HEK293 (cell line): Measurements from ENCODE around the gene SLC7A10.
"Not testable (repeated sequence)": the region's sequence is repeated elsewhere in the genome, so short reads cannot be mapped to it uniquely, and the experiment has no call there.

Source experiments
- CTCF ChIA-PET: fragments of 350-600 bp; formaldehyde crosslinking; extraction: SDS; loops from one replicate; lab custom pipeline; 2021; ENCODE audit warnings: antibody characterized with exemption; lab: Yijun Ruan, JAX
- POLR2A ChIA-PET: fragments of 300-600 bp; formaldehyde crosslinking; extraction: SDS; loops from one replicate; lab custom pipeline; 2020; ENCODE audit warnings: antibody characterized with exemption, inconsistent platforms; lab: Yijun Ruan, JAX
- H3K27ac ChIP-seq: fragments of 200-500 bp; sonication (Bioruptor generic); 2 replicates; pipeline ENCODE4 v1.5.1; 2014; ENCODE audit warnings: low read depth, low read length, control low read depth, inconsistent platforms; ENCODE audit errors: extremely low read depth
- H3K36me3 ChIP-seq, 2 experiments: fragments of 200-500 bp in 1 of 2; sonication (Bioruptor generic) in 1 of 2; 1 replicate in 1 of 2; 2 replicates in 1 of 2; pipeline ENCODE4 v1.5.1; 2014 to 2017; ENCODE audit warnings: inconsistent platforms in 2 of 2, low read length in 2 of 2; ENCODE audit not compliant: control insufficient read depth in 2 of 2, insufficient read depth in 1 of 2
- H3K4me1 ChIP-seq: fragments of 200-500 bp; sonication (Bioruptor generic); 2 replicates; pipeline ENCODE4 v1.5.1; 2014; ENCODE audit warnings: mild to moderate bottlenecking, low read length, inconsistent platforms; ENCODE audit not compliant: control insufficient read depth, insufficient read depth
- H3K4me3 ChIP-seq: 2 replicates; pipeline ENCODE4 v1.5.1; 2011; ENCODE audit warnings: low read depth, mild to moderate bottlenecking, control low read depth, low read length, moderate library complexity
- H3K9me3 ChIP-seq: fragments of 200-500 bp; sonication (Bioruptor generic); 2 replicates; pipeline ENCODE4 v1.5.1; 2014; ENCODE audit warnings: low read depth, low read length, inconsistent platforms; ENCODE audit not compliant: control insufficient read depth, insufficient read depth
- KLF7 ChIP-seq: fragments of 450-650 bp; formaldehyde crosslinking; IDR thresholded peaks from 2 replicates; pipeline ENCODE4 v1.5.1; 2016; ENCODE audit warnings: missing biosample characterization, missing genetic modification characterization, borderline replicate concordance
- OSR2 ChIP-seq: fragments of 450-650 bp; formaldehyde crosslinking; IDR thresholded peaks from 2 replicates; pipeline ENCODE4 v1.5.1; 2016; ENCODE audit warnings: missing biosample characterization, missing genetic modification characterization
- PRDM10 ChIP-seq: fragments of 450-650 bp; formaldehyde crosslinking; IDR thresholded peaks from 2 replicates; pipeline ENCODE4 v1.5.1; 2016; ENCODE audit warnings: missing biosample characterization, missing genetic modification characterization
- PRDM4 ChIP-seq: fragments of 450-650 bp; formaldehyde crosslinking; IDR thresholded peaks from 2 replicates; pipeline ENCODE4 v1.5.1; 2017; ENCODE audit warnings: missing biosample characterization, missing genetic modification characterization
- WT1 ChIP-seq: fragments of 450-650 bp; formaldehyde crosslinking; IDR thresholded peaks from 2 replicates; pipeline ENCODE4 v1.5.1; 2016; ENCODE audit warnings: missing biosample characterization, missing genetic modification characterization
- ZBTB6 ChIP-seq: fragments of 450-650 bp; formaldehyde crosslinking; IDR thresholded peaks from 2 replicates; pipeline ENCODE4 v1.5.1; 2017; ENCODE audit warnings: missing biosample characterization, missing genetic modification characterization
- ZBTB8A ChIP-seq: fragments of 450-650 bp; formaldehyde crosslinking; IDR thresholded peaks from 2 replicates; pipeline ENCODE4 v1.5.1; 2016; ENCODE audit warnings: missing biosample characterization, missing genetic modification characterization
- ZNF112 ChIP-seq: fragments of 450-650 bp; formaldehyde crosslinking; IDR thresholded peaks from 2 replicates; pipeline ENCODE4 v1.5.0; 2017; ENCODE audit warnings: missing biosample characterization, missing genetic modification characterization
- ZNF24 ChIP-seq: fragments of 450-650 bp; formaldehyde crosslinking; IDR thresholded peaks from 2 replicates; pipeline ENCODE4 v1.5.1; 2016; ENCODE audit warnings: missing biosample characterization, missing genetic modification characterization

Gene SLC7A10

GRCh38 chr19:33211794-33212435 lies 13.7 kb downstream of the SLC7A10 start:
- no peaks in the 10 kb centered on the region for H3K9me3 ChIP-seq
- TF ChIP-seq KLF7 (no peak), PRDM4 (tag by site-specific recombination) (no peak), ZBTB8A (tag by site-specific recombination) (peak; percentile 46; the same call in 1 of the 2 replicates)
- H3K4me1 ChIP-seq = peaks cover 2% of the 10 kb centered on the region; the same call in 1 of the 2 replicates
- peaks cover 0 to 6% of the 10 kb centered on the region in 2 experiments; a peak in 2 of 3 replicates for H3K36me3 ChIP-seq
- H3K4me3 ChIP-seq = no peak overlapping the region
- H3K27ac ChIP-seq = no peak overlapping the region
- CTCF ChIA-PET = interaction anchor here (0.9 to 2.1 kb wide), 3 partner anchors 28 to 195 kb away, joined by 3 to 7 read pairs (median 5); no protein-coding TSS in a partner anchor
- POLR2A ChIA-PET = interaction anchor here (1.1 kb wide), 1 partner anchor 35 kb away, joined by 3 read pairs; no protein-coding TSS in a partner anchor

GRCh38 chr19:33210266-33210940 lies 15.2 kb downstream of the SLC7A10 start:
- H3K9me3 ChIP-seq = no peaks in the 10 kb centered on the region
- peaks cover 5 to 17% of the 10 kb centered on the region in 2 experiments for H3K36me3 ChIP-seq
- H3K27ac ChIP-seq = 0 out of 2 replicates have a peak overlapping the region, but pooled peaks have one; percentile 31
- peaks cover 2% of the 10 kb centered on the region; the same call in 1 of the 2 replicates for H3K4me1 ChIP-seq
- no peak for TF ChIP-seq ZNF112 (tag by site-specific recombination)
- TF ChIP-seq WT1 (tag by site-specific recombination) = no peak
- TF ChIP-seq ZBTB6 (tag by site-specific recombination) = no peak
- ChIA-PET CTCF (interaction anchor here (0.6 to 1.4 kb wide), 6 partner anchors 13 to 235 kb away, joined by 3 to 4 read pairs (median 4); no protein-coding TSS in a partner anchor), POLR2A (interaction anchor here (1.1 to 1.2 kb wide), 2 partner anchors 12 to 34 kb away, joined by 4 to 5 read pairs; no protein-coding TSS in a partner anchor)
- no peak overlapping the region for H3K4me3 ChIP-seq

GRCh38 chr19:33209850-33210230 lies 15.8 kb downstream of the SLC7A10 start:
- POLR2A ChIA-PET = interaction anchor here (0.7 to 1.2 kb wide), 4 partner anchors 11 to 33 kb away, joined by 4 to 5 read pairs (median 4); no protein-coding TSS in a partner anchor
- CTCF ChIA-PET = interaction anchor here (0.6 to 1.4 kb wide), 4 partner anchors 13 to 206 kb away, joined by 3 to 4 read pairs (median 4); no protein-coding TSS in a partner anchor
- peaks cover 9 to 22% of the 10 kb centered on the region in 2 experiments for H3K36me3 ChIP-seq
- H3K27ac ChIP-seq, H3K4me1 ChIP-seq, H3K9me3 ChIP-seq, H3K4me3 ChIP-seq: not testable (repeated sequence)

GRCh38 chr19:33208904-33209849 lies 16.5 kb downstream of the SLC7A10 start:
- no peaks in the 10 kb centered on the region for H3K9me3 ChIP-seq
- ChIA-PET CTCF (interaction anchor here (0.5 to 1.4 kb wide), 7 partner anchors 12 to 207 kb away, joined by 3 to 5 read pairs (median 3); no protein-coding TSS in a partner anchor), POLR2A (interaction anchor here (0.5 to 1.2 kb wide), 3 partner anchors 12 to 128 kb away, joined by 4 to 5 read pairs (median 4); partner anchors contain the start of gene GPATCH1)
- H3K4me1 ChIP-seq = no peaks in the 10 kb centered on the region
- no peak for TF ChIP-seq OSR2 (tag by site-specific recombination)
- TF ChIP-seq ZNF24 (tag by site-specific recombination) = no peak
- peak; percentile 93 for TF ChIP-seq PRDM10 (tag by site-specific recombination)
- H3K27ac ChIP-seq = no peak overlapping the region
- no peak overlapping the region for H3K4me3 ChIP-seq
- peaks cover 12 to 29% of the 10 kb centered on the region in 2 experiments for H3K36me3 ChIP-seq
